HepG2 (cell line): ENCODE results near the gene NUTF2. TPM values are rescaled to one million over a fixed set of nuclear protein-coding genes. Genes with fewer than 3 reads are reported as not detected.

ENCODE experiments used
- NFYC ChIP-seq: IDR thresholded peaks from 2 replicates; pipeline ENCODE4 v1.6.1; 2016; ENCODE audit warnings: missing genetic modification reagents, missing compliant biosample characterization
- SOX6 ChIP-seq, 2 experiments: fragments of 450-650 bp in 1 of 2; sonication (generic) in 1 of 2; formaldehyde crosslinking in 1 of 2; IDR thresholded peaks; 2 replicates each; pipeline versions ENCODE4 v1.4.0 to v1.6.1; 2017 to 2020; ENCODE audit warnings: antibody characterized with exemption in 1 of 2, mild to moderate bottlenecking in 1 of 2, missing genetic modification reagents in 1 of 2
- ZNF333 ChIP-seq: sonication (generic); formaldehyde crosslinking; IDR thresholded peaks from 2 replicates; pipeline ENCODE4 v1.4.0; 2020; ENCODE audit warnings: mild to moderate bottlenecking, missing genetic modification reagents, borderline replicate concordance
- ZNF446 ChIP-seq: sonication (generic); formaldehyde crosslinking; IDR thresholded peaks from 2 replicates; pipeline ENCODE4 v1.5.0; 2020; ENCODE audit warnings: mild to moderate bottlenecking, missing genetic modification reagents
- polyA plus RNA-seq, 8 experiments: library from polyadenylated mRNA; depleted of rRNA in 3 of 8; stranded (reverse) in 7 of 8; unstranded in 1 of 8; fragments of >200 nt; fragmentation: Illumina TruSeq in 4 of 8; extraction: Trizol in 4 of 8; gene quantifications; 2 replicates each; pipeline versions ENCODE4 v1.2.1 to v1.2.3, GENCODE V29; 2011 to 2016; ENCODE audit warnings: low read depth in 4 of 8, missing spikeins in 1 of 8, mixed read lengths in 1 of 8; ENCODE audit not compliant: insufficient read depth in 1 of 8
- total RNA-seq, 5 experiments: library from RNA; depleted of rRNA; stranded (reverse); fragments of >200 nt; fragmentation: Illumina TruSeq; extraction: Trizol; gene quantifications; 2 replicates each; pipeline ENCODE4 v1.2.3, GENCODE V29; 2016; ENCODE audit warnings: low read depth in 1 of 5
- TF ChIP-seq, protein P1 (sequence below): sonication (generic); formaldehyde crosslinking; IDR thresholded peaks from 2 replicates; pipeline ENCODE4 v1.4.0; 2020; ENCODE audit warnings: mild to moderate bottlenecking, missing genetic modification reagents
- TF ChIP-seq, protein P2 (sequence below): sonication (generic); formaldehyde crosslinking; IDR thresholded peaks from 2 replicates; pipeline ENCODE4 v1.4.0; 2020; ENCODE audit warnings: missing genetic modification reagents, mild to moderate bottlenecking, borderline replicate concordance
- TF ChIP-seq, protein P3 (sequence below), 2 experiments: sonication (generic) in 1 of 2; formaldehyde crosslinking in 1 of 2; IDR thresholded peaks; 2 replicates each; pipeline versions ENCODE4 v1.4.0 to v1.6.1; 2016 to 2020; ENCODE audit warnings: borderline replicate concordance in 1 of 2, low read depth in 1 of 2, mild to moderate bottlenecking in 1 of 2, missing genetic modification reagents in 1 of 2
- TF ChIP-seq, protein P4 (sequence below): sonication (generic); formaldehyde crosslinking; conservative IDR thresholded peaks from 2 replicates; pipeline ENCODE4 v1.5.0; 2020; ENCODE audit warnings: missing genetic modification reagents
- TF ChIP-seq, protein P5 (sequence below): sonication (generic); formaldehyde crosslinking; IDR thresholded peaks from 2 replicates; pipeline ENCODE4 v1.4.0; 2020; ENCODE audit warnings: mild to moderate bottlenecking, missing genetic modification reagents
- TF ChIP-seq, protein P6 (sequence below): sonication (generic); formaldehyde crosslinking; IDR thresholded peaks from 2 replicates; pipeline ENCODE4 v1.4.0; 2020; ENCODE audit warnings: mild to moderate bottlenecking, missing genetic modification reagents

Gene NUTF2
- total and polyA plus RNA-seq, 2 of the 13 experiments (the other 11 are each of a cell fraction or from before 2014, with no cell fraction given) = 168 to 214 TPM

DNA sequence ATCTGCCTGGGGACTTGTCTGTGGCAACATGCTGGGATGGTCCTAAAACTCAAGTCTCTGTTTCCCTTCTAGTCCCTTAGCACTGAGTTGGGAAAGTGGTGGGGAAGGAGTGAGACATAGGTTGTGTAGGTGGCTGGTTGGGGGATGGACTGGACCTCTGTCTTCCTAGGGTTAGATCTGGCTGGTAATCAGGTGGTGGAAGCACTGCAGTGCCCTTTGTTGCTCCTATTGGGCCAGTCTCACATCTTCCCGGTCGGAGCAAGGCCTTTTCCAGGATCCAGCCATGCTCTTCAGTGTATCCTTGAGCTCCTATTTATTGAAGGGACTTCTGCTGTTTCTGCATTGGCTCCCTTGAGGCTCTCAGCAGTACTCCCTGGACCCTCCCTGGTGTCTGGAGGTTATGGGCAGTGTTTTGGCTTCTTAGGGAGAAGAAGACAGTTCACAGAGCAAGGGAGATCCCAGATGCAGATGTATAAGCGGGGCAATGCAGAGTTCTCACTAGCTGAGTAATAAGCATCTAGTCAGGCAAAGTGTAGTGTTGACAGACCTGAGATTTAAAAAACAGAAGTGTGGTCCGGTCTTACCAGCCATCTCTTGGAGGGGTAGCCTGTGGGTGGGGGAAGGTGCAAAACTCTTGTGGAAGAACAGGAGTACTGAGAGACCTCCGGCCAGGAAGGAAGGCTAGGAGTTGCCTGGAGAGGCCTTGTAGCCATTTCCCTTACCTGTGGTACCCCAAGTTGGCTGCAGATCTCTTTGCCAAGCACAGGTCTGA is 1.3 kb upstream of the NUTF2 start (continued):
- TF ChIP-seq, protein P1, sequence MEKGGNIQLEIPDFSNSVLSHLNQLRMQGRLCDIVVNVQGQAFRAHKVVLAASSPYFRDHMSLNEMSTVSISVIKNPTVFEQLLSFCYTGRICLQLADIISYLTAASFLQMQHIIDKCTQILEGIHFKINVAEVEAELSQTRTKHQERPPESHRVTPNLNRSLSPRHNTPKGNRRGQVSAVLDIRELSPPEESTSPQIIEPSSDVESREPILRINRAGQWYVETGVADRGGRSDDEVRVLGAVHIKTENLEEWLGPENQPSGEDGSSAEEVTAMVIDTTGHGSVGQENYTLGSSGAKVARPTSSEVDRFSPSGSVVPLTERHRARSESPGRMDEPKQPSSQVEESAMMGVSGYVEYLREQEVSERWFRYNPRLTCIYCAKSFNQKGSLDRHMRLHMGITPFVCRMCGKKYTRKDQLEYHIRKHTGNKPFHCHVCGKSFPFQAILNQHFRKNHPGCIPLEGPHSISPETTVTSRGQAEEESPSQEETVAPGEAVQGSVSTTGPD (CRISPR knock-in tag) = no peak
- TF ChIP-seq, protein P2, sequence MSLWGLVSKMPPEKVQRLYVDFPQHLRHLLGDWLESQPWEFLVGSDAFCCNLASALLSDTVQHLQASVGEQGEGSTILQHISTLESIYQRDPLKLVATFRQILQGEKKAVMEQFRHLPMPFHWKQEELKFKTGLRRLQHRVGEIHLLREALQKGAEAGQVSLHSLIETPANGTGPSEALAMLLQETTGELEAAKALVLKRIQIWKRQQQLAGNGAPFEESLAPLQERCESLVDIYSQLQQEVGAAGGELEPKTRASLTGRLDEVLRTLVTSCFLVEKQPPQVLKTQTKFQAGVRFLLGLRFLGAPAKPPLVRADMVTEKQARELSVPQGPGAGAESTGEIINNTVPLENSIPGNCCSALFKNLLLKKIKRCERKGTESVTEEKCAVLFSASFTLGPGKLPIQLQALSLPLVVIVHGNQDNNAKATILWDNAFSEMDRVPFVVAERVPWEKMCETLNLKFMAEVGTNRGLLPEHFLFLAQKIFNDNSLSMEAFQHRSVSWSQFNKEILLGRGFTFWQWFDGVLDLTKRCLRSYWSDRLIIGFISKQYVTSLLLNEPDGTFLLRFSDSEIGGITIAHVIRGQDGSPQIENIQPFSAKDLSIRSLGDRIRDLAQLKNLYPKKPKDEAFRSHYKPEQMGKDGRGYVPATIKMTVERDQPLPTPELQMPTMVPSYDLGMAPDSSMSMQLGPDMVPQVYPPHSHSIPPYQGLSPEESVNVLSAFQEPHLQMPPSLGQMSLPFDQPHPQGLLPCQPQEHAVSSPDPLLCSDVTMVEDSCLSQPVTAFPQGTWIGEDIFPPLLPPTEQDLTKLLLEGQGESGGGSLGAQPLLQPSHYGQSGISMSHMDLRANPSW = no peak
- no peak for TF ChIP-seq NFYC (CRISPR knock-in tag)
- TF ChIP-seq, protein P3, sequence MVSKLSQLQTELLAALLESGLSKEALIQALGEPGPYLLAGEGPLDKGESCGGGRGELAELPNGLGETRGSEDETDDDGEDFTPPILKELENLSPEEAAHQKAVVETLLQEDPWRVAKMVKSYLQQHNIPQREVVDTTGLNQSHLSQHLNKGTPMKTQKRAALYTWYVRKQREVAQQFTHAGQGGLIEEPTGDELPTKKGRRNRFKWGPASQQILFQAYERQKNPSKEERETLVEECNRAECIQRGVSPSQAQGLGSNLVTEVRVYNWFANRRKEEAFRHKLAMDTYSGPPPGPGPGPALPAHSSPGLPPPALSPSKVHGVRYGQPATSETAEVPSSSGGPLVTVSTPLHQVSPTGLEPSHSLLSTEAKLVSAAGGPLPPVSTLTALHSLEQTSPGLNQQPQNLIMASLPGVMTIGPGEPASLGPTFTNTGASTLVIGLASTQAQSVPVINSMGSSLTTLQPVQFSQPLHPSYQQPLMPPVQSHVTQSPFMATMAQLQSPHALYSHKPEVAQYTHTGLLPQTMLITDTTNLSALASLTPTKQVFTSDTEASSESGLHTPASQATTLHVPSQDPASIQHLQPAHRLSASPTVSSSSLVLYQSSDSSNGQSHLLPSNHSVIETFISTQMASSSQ (IDR thresholded peaks at IDR 0.05; ENCODE audit: low read depth) = no peak
- TF ChIP-seq, protein P3 (CRISPR knock-in tag; IDR thresholded peaks at IDR 0.05; ENCODE audit: borderline replicate concordance) = no peak
- TF ChIP-seq, protein P4, sequence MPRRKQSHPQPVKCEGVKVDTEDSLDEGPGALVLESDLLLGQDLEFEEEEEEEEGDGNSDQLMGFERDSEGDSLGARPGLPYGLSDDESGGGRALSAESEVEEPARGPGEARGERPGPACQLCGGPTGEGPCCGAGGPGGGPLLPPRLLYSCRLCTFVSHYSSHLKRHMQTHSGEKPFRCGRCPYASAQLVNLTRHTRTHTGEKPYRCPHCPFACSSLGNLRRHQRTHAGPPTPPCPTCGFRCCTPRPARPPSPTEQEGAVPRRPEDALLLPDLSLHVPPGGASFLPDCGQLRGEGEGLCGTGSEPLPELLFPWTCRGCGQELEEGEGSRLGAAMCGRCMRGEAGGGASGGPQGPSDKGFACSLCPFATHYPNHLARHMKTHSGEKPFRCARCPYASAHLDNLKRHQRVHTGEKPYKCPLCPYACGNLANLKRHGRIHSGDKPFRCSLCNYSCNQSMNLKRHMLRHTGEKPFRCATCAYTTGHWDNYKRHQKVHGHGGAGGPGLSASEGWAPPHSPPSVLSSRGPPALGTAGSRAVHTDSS (CRISPR knock-in tag) = no peak
- TF ChIP-seq, protein P5, sequence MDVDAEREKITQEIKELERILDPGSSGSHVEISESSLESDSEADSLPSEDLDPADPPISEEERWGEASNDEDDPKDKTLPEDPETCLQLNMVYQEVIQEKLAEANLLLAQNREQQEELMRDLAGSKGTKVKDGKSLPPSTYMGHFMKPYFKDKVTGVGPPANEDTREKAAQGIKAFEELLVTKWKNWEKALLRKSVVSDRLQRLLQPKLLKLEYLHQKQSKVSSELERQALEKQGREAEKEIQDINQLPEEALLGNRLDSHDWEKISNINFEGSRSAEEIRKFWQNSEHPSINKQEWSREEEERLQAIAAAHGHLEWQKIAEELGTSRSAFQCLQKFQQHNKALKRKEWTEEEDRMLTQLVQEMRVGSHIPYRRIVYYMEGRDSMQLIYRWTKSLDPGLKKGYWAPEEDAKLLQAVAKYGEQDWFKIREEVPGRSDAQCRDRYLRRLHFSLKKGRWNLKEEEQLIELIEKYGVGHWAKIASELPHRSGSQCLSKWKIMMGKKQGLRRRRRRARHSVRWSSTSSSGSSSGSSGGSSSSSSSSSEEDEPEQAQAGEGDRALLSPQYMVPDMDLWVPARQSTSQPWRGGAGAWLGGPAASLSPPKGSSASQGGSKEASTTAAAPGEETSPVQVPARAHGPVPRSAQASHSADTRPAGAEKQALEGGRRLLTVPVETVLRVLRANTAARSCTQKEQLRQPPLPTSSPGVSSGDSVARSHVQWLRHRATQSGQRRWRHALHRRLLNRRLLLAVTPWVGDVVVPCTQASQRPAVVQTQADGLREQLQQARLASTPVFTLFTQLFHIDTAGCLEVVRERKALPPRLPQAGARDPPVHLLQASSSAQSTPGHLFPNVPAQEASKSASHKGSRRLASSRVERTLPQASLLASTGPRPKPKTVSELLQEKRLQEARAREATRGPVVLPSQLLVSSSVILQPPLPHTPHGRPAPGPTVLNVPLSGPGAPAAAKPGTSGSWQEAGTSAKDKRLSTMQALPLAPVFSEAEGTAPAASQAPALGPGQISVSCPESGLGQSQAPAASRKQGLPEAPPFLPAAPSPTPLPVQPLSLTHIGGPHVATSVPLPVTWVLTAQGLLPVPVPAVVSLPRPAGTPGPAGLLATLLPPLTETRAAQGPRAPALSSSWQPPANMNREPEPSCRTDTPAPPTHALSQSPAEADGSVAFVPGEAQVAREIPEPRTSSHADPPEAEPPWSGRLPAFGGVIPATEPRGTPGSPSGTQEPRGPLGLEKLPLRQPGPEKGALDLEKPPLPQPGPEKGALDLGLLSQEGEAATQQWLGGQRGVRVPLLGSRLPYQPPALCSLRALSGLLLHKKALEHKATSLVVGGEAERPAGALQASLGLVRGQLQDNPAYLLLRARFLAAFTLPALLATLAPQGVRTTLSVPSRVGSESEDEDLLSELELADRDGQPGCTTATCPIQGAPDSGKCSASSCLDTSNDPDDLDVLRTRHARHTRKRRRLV = no peak; the same call in 1 of the 2 replicates
- TF ChIP-seq ZNF446 (CRISPR knock-in tag) = no peak
- TF ChIP-seq, protein P6, sequence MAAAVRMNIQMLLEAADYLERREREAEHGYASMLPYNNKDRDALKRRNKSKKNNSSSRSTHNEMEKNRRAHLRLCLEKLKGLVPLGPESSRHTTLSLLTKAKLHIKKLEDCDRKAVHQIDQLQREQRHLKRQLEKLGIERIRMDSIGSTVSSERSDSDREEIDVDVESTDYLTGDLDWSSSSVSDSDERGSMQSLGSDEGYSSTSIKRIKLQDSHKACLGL (CRISPR knock-in tag) = no peak
- TF ChIP-seq ZNF333 = no peak
- TF ChIP-seq SOX6 (IDR thresholded peaks at IDR 0.05) = no peak
- TF ChIP-seq SOX6 (CRISPR knock-in tag; IDR thresholded peaks at IDR 0.05) = no peak
